HEK293T (cell line): Measurements from ENCODE around the gene ARRB1.

Source experiments
- CTCF ChIA-PET: fragments of 350-600 bp; formaldehyde crosslinking; extraction: SDS; loops from one replicate; lab custom pipeline; 2021; ENCODE audit warnings: antibody characterized with exemption, inconsistent platforms; lab: Yijun Ruan, JAX
- POLR2A ChIA-PET: fragments of 350-600 bp; formaldehyde crosslinking; extraction: SDS; loops from one replicate; lab custom pipeline; 2020; ENCODE audit warnings: antibody characterized with exemption, inconsistent platforms; lab: Yijun Ruan, JAX
- DNase-seq: peaks from one replicate; pipeline ENCODE4 v3.0.0; 2012; ENCODE audit warnings: mixed read lengths; ENCODE audit errors: extremely low spot score
- ARNT ChIP-seq: fragments of 450-650 bp; IDR thresholded peaks from 2 replicates; pipeline ENCODE4 v1.6.1; 2017; ENCODE audit warnings: mild to moderate bottlenecking
- BHLHE40 ChIP-seq: fragments of 450-650 bp; IDR thresholded peaks from 2 replicates; pipeline ENCODE4 v1.6.1; 2016; ENCODE audit warnings: mild to moderate bottlenecking, moderate library complexity, borderline replicate concordance
- CTBP1 ChIP-seq: fragments of 450-650 bp; IDR thresholded peaks from 2 replicates; pipeline ENCODE4 v1.6.1; 2016; ENCODE audit warnings: borderline replicate concordance
- ELF4 ChIP-seq: fragments of 450-650 bp; IDR thresholded peaks from 2 replicates; pipeline ENCODE4 v1.6.1; 2017; ENCODE audit warnings: antibody characterized with exemption
- FOXA1 ChIP-seq: fragments of 450-650 bp; IDR thresholded peaks from 2 replicates; pipeline ENCODE4 v1.6.1; 2016; ENCODE audit warnings: mild to moderate bottlenecking
- FOXK2 ChIP-seq: fragments of 450-650 bp; IDR thresholded peaks from 2 replicates; pipeline ENCODE4 v1.6.1; 2016; ENCODE audit warnings: mild to moderate bottlenecking
- FOXM1 ChIP-seq: fragments of 450-650 bp; IDR thresholded peaks from 2 replicates; pipeline ENCODE4 v1.6.1; 2017; ENCODE audit warnings: mild to moderate bottlenecking, borderline replicate concordance
- HDGF ChIP-seq: fragments of 450-650 bp; IDR thresholded peaks from 2 replicates; pipeline ENCODE4 v1.6.1; 2017; ENCODE audit warnings: antibody characterized with exemption, borderline replicate concordance
- L3MBTL2 ChIP-seq: fragments of 450-650 bp; conservative IDR thresholded peaks from 2 replicates; pipeline ENCODE4 v1.6.1; 2016; ENCODE audit warnings: mild to moderate bottlenecking
- LEF1 ChIP-seq: fragments of 450-650 bp; IDR thresholded peaks from 2 replicates; pipeline ENCODE4 v1.6.1; 2017; ENCODE audit warnings: mild to moderate bottlenecking, borderline replicate concordance
- NFRKB ChIP-seq: fragments of 450-650 bp; IDR thresholded peaks from 2 replicates; pipeline ENCODE4 v1.6.1; 2016; ENCODE audit warnings: mild to moderate bottlenecking, moderate library complexity
- PKNOX1 ChIP-seq: fragments of 450-650 bp; IDR thresholded peaks from 2 replicates; pipeline ENCODE4 v1.6.1; 2016
- SP1 ChIP-seq: fragments of 450-650 bp; IDR thresholded peaks from 2 replicates; pipeline ENCODE4 v1.6.1; 2017
- SUZ12 ChIP-seq: fragments of 450-650 bp; IDR thresholded peaks from 2 replicates; pipeline ENCODE4 v1.6.1; 2016; ENCODE audit warnings: mild to moderate bottlenecking
- TARDBP ChIP-seq: fragments of 450-650 bp; IDR thresholded peaks from 2 replicates; pipeline ENCODE4 v1.6.1; 2016
- ZNF384 ChIP-seq: fragments of 450-650 bp; IDR thresholded peaks from 2 replicates; pipeline ENCODE4 v1.6.1; 2016

ARRB1 gene

GRCh38 chr11:75273411-75274391 is 77.8 kb downstream of the ARRB1 start:
- POLR2A ChIA-PET, result no interaction called here
- TF ChIP-seq SUZ12, result no peak
- TF ChIP-seq ELF4, result no peak
- no peak for TF ChIP-seq ZNF384
- TF ChIP-seq FOXK2, result no peak
- no peak for TF ChIP-seq CTBP1
- TF ChIP-seq HDGF, result no peak
- TF ChIP-seq TARDBP, result no peak
- no peak for TF ChIP-seq SP1
- TF ChIP-seq BHLHE40, result no peak
- CTCF ChIA-PET, result interaction anchor here (0.6 kb wide), 1 partner anchor 25 kb away, joined by 3 read pairs; no protein-coding TSS in a partner anchor
- DNase-seq, result no peak

GRCh38 chr11:75272821-75273301 is 78.6 kb downstream of the ARRB1 start:
- DNase-seq, result no peak
- ChIA-PET CTCF (no interaction called here), POLR2A (no interaction called here)
- TF ChIP-seq NFRKB, result no peak
- TF ChIP-seq ELF4, result no peak
- no peak for TF ChIP-seq BHLHE40
- no peak for TF ChIP-seq FOXM1
- TF ChIP-seq CTBP1, result no peak
- no peak for TF ChIP-seq FOXA1
- TF ChIP-seq SUZ12, result no peak
- no peak for TF ChIP-seq ZNF384
- no peak for TF ChIP-seq ARNT
- no peak for TF ChIP-seq SP1
- no peak for TF ChIP-seq L3MBTL2
- no peak for TF ChIP-seq TARDBP
- no peak for TF ChIP-seq FOXK2
- no peak for TF ChIP-seq PKNOX1
- no peak for TF ChIP-seq LEF1
- TF ChIP-seq HDGF, result no peak

- ChIA-PET POLR2A (no interaction called here), CTCF (no interaction called here)
- TF ChIP-seq NFRKB (no peak), TARDBP (no peak), ZNF384 (no peak), FOXM1 (no peak), PKNOX1 (no peak), ELF4 (no peak)
- DNase-seq, result no peak
Measured at GRCh38 chr11:75272391-75272790, 79.1 kb downstream of the ARRB1 start.

GRCh38 chr11:75271730-75272129 is 79.7 kb downstream of the ARRB1 start:
- CTCF ChIA-PET, result interaction anchor here (1.3 to 2.3 kb wide), 5 partner anchors 9 to 128 kb away, joined by 3 to 9 read pairs (median 6); no protein-coding TSS in a partner anchor
- no peak for DNase-seq
- POLR2A ChIA-PET, result no interaction called here
- no peak for TF ChIP-seq ELF4
- no peak for TF ChIP-seq LEF1
- no peak for TF ChIP-seq CTBP1
- no peak for TF ChIP-seq FOXK2
- TF ChIP-seq PKNOX1, result no peak
- no peak for TF ChIP-seq BHLHE40
- TF ChIP-seq ARNT, result no peak
- TF ChIP-seq ZNF384, result no peak
- no peak for TF ChIP-seq NFRKB
- no peak for TF ChIP-seq TARDBP
- no peak for TF ChIP-seq L3MBTL2
- TF ChIP-seq SUZ12, result no peak
- TF ChIP-seq FOXM1, result no peak
- no peak for TF ChIP-seq HDGF
- TF ChIP-seq FOXA1, result no peak
- TF ChIP-seq SP1, result no peak

GRCh38 chr11:75270896-75271418 is 80.5 kb downstream of the ARRB1 start:
- CTCF ChIA-PET, result interaction anchor here (0.6 to 2.3 kb wide), 8 partner anchors 9 to 549 kb away, joined by 3 to 9 read pairs (median 4); no protein-coding TSS in a partner anchor
- no peak for DNase-seq
- POLR2A ChIA-PET, result no interaction called here
- TF ChIP-seq FOXM1 (no peak), SUZ12 (no peak), TARDBP (no peak), L3MBTL2 (no peak), SP1 (no peak), LEF1 (no peak), ELF4 (no peak), ZNF384 (no peak), BHLHE40 (no peak), FOXK2 (no peak), NFRKB (no peak), FOXA1 (no peak), CTBP1 (no peak), HDGF (no peak)
